HG03097 (cell line): ENCODE measurements around the gene MSLN.
A peak's percentile ranks its signal among the peaks of the same experiment; 100 is the strongest.

Experiments
- ATAC-seq: cut with Tn5 transposase; IDR thresholded peaks from one replicate; pipeline ENCODE4 v1.9.1; 2021; ENCODE audit not compliant: unreplicated experiment, low FRiP score

Gene MSLN

GRCh38 chr16:800834-801511 is 40.4 kb downstream of the MSLN start:
- no peak for ATAC-seq

DNA sequence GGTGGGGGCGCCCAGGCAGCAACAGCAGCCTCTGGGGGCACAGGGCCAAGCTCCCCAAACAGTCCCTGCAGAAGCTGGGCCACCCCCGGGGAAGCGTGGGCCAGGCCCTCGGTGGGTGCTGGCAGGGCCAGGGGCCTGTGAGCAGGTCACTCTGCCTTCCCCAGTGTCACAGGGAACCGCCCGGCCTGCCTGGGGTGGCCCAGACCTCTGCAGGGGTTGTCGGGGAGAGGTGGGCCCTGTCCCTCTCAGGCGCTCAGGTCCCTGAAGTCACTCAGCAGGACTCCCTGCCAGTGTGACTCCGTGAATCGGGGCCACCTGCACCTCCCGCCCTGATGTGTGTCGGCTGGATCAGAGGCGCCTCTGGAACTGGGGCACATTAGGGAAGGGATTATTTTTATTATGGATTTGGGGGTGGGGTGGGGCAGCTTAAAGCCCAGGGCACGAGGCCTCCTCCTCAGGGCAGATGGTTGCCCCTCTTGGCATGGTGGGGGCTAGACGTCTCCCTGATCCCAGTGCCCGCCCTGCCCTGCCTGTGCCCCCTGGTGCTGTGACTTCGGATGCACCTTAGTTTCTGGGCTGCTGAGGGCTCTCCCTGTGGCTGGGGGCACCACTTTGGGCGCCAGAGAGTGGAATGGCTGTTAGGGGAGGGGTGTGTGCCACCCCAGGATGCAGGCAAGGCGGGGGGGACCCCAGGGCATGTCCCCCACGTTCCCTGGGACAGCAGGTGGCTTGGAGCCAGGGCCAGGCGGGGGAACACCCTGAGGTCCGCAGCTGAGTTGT is 41.2 kb downstream of the MSLN start:
- ATAC-seq = no peak

DNA sequence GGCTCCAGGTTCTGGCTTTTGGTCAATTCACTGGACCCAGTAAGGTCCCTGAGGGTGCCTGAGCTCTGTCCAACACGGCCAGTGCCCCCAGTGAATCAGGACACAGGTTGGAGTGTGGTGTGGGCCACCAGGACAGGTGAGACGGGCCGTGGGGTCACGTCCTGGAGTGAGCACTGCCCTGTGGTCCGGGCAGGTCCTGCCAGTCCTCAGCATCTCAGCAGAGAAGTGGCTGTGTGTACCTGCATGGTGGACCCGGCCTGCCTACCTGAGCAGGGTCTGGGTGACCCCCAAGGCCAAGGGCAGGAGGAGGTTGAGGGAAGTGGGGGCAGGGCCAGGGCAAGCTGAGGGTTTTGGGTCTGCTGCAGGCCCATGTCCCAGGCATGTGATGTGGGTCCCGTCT is 41.9 kb downstream of the MSLN start:
- ATAC-seq = no peak

- no peak for ATAC-seq
Measured at GRCh38 chr16:802914-803753, 42.6 kb downstream of the MSLN start.

GRCh38 chr16:803754-804080 is 43.2 kb downstream of the MSLN start:
- no peak for ATAC-seq

DNA sequence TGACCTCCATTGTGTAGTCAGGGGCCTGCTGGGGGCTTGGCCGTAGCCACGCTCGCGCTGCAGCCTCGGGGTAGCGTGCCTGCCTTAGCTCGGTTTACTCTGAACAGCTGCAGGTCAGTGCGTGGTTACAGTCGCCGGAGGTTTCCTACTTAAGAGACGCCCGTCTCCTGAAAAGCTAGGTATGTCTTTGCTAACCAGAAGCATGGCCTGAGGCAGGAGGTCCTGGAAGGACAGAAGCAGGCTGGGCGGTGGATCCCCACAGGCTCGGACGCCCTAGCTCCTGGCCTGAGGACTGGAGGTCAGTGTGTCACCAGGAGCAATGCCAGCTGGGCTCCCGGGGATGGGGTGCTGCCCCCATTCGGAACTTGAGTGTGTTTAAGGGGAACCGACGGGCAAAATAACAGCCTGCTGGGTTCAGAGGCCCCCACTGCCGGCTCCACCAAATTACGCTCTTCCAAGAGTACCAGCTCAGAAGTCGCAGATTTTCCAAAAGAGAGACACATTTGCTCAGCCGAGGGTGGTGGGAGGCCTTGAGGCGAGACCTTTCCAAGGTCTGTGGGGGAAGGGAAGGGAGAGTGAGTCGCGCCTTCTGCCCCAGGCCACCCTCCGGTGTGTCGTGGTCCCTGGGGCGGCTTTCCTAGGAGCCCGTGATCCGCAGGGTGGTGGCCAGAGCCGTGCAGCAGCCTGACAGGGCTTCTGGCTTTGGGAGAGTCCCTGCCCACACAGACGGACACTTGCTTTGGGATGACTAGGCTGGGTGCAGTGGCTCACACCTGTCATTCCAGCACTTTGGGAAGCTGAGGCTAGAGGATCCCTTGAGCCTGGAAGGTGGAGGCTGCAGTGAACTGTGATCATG is 43.9 kb downstream of the MSLN start:
- ATAC-seq = no peak

DNA sequence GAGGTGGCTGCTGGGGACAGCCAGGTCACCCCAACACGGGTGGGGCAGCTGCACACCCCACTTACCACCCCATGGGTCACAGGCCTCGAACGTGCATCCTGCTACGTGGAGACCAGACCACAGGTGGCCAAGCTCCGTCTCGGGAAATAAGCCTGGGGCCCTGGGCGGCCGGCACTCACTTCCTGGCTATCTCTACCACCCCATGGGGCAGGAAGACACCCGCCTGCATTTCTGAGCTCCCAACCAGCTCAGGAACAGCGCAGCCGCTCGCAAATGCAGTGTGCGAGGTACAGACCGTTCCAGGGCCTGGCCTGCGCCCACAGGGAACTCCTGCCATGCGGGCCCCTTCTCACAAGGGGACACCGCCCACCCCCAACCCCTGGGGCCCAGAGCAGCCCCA is 44.9 kb downstream of the MSLN start:
- no peak for ATAC-seq

- ATAC-seq = peak; percentile 86
Measured at GRCh38 chr16:807347-808084, 47.0 kb downstream of the MSLN start.

DNA sequence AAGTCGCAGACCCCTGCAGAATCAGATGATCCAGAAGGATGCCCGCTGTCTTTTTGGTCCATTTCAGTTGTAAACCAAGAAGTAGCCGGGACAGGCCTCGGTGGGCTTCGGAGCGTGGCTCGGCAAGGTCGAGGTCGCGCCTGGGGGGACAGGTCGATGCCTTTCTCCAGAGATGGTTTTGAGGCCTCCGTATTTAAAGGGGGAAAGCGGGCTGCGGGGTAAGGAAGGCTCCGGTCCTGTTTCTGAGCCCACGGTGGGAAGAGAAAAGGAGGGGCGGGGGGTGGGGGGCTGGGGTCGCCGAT is 47.5 kb downstream of the MSLN start:
- ATAC-seq = no peak

DNA sequence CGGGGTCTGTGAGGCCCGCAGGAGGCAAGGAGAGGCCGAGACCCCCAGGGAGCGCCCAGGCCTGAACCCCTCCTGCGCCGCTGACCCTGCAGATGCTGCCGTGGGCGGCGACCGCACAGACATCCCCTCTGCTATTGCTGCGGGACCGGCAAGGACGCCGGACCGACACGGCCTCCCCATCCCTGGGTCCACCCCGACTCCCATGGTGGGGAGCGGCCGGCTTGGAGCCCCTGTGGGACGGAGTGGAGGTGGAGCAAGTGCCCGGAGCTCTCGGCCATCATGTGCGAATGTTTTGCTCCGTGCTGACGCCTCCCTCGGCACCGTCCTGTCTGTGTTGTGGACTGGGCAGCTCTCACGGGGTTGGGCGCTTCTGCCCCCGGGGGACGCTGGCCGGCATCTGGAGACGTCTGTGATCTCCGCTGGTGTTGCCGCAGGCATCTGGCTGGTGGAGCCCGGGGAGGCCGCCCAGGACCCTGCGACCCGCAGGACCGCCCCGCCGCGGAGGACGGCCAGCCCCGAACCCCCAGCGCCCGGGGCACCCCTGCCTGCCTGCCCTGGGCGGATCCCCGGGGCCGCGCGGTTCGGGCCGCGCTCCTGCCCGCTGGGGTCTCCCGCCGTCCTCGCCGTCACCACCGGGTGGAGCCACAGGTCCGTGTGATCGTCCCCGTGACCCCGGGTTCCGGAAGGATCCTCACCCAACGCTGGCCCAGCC is 52.8 kb downstream of the MSLN start:
- no peak for ATAC-seq

DNA sequence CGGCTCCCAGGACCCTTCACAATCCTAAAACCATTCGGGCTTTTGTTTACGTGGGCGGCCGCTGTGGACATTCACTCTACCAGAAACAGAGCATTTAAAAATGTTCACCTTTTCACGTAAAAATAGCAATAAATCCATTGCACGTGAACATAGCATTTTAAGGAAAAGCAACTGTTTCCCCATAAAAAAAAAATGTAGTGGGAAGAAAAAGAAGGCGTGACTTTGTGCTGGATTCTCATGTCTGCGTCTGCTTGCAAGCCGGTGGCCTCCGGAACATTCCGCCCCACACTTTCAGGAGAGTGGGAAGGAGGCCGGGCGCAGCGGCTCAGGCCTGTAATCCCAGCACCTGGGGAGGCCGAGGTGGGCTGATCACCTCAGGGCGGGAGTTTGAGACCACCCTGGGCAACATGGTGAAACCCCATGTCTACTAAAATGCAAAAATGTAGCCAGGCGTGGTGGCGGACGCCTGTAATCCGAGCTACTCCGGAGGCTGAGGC is 53.4 kb downstream of the MSLN start:
- no peak for ATAC-seq

DNA sequence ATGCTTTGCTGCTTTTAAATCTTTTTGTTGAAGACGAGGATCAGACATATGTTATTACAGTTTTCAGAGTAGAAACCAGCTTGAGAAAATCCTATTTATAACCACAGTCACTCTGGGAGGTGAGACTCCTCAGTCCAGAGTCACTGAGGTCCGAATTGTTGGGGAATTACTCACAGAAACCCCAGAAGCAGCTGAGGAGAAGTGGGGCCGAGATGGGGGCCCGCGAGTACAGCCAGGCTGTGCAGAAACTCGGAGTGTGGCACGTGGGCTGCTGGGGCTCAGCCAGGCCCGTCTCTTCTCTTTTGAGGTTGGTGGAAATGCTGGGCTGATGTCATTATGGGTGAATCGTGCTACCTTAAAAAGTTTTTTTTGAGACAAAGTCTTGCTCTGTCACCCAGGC is 54.4 kb downstream of the MSLN start:
- ATAC-seq = no peak

DNA sequence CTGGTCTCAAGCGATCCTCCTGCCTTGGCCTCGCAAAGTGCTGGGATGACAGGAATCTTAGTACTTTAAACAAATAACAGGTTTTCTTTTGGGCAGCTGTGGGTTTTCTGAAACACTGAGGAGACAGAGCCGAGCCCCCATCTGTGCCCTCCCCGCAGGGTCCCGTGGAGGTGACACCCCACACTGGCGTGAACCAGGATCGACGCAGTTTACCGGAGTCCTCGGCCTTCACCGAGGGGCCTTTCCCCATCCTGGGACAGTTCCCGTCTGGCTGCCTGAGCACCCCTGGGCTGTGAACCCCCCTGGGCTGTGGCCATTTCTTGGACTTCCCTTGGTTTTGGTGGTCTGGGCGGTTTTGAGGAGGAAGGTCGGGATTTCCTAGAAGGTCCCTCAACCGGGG is 55.3 kb downstream of the MSLN start:
- no peak for ATAC-seq

- ATAC-seq = no peak
Measured at GRCh38 chr16:817001-817906, 56.7 kb downstream of the MSLN start.

DNA sequence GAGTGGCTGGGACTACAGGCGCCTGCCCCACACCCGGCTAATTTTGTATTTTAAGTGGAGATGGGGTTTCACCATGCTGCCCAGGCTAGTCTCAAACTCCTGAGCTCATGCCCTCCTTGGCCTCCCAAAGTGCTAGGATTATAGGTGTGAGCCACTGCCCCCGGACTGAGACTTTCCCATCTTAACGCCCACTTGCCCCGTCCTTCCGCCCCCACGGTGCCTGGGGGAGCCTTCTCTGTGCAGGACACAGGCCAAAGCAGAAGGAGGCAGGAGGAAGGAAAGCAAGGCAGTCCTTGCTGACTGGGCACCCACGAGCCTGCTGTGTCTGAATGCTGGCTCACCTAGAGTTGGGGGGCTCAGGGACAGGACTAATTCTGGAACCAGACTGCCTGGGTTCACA is 57.6 kb downstream of the MSLN start:
- ATAC-seq = no peak
